NCI-H2196 (cell line): Measurements from ENCODE around the gene ATG4B.
A peak's percentile ranks its signal among the peaks of the same experiment; 100 is the strongest.
"Not testable (repeated sequence)": the region's sequence is repeated elsewhere in the genome, so short reads cannot be mapped to it uniquely, and the experiment has no call there.

Experiments
- DNase-seq: peaks from one replicate; lab custom pipeline; 2025; ENCODE audit not compliant: unreplicated experiment; lab: John Stamatoyannopoulos, UW

ATG4B gene

DNA sequence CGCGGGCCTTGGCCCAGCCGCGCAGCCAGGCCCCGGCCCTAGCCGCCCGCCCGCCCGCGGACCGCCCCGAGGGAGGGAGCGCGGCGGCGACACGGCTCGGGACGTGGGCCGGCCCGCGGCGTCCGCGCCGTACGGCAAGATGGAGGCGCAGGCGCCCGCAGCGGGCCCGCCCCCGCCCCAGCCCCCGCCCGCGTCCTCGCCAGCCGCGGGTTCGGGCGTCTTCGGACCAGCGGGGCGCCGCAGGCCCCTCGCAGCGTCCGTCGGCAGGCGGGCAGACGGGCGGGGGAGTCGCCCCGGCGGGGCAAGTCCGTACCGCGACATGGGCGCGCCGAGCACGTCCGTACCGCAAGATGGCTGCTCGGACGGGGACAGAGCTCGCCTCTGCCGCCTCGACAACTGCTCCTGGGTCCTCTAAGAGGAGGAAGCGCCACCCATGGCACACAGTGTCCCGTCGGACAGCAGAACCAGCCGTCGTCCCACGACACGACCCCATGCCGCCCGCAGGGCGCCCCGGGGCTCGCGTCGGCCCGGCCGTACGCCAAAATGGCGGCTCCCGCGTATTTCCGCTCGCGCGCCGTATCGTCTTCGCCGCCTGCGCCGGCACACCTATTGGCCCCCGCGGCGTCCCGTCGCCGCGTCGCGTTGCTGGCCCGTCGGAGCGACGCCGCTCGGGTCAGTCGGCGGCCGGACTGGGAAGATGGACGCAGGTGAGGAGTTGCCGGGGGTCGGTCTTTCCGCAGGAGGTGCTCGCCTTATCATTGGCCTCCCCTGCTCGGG, at the start of gene ATG4B, which contains the start of gene THAP4:
Gene ATG4B, plus strand, starts transcription at position 676 of the 777 bp plus-strand sequence. Its CDS starts 22 bp downstream, at position 698.
Gene THAP4, minus strand, starts transcription at position 141 of the 777 bp plus-strand sequence. CDS start 141 bp downstream, outside the sequence.
- DNase-seq = peak; percentile 93

DNA sequence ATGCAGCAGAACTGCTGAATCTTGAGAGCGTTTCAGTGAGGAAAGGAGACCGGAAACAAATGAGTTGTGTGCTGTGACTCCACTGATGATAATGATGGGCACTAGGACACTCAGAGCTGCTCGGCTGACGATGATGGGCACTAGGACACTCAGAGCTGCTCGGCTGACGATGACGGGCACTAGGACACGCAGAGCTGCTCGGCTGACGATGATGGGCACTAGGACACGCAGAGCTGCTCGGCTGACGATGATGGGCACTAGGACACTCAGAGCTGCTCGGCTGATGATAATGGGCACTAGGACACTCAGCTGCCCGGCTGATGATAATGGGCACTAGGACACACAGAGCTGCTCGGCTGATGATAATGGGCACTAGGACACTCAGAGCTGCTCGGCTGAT, 47.6 kb upstream of the ATG4B start:
- DNase-seq = not testable (repeated sequence)

GRCh38 chr2:241590496-241591455, 46.7 kb upstream of the ATG4B start:
- DNase-seq = not testable (repeated sequence)

GRCh38 chr2:241592126-241592845, 45.2 kb upstream of the ATG4B start:
- DNase-seq = no peak

DNA sequence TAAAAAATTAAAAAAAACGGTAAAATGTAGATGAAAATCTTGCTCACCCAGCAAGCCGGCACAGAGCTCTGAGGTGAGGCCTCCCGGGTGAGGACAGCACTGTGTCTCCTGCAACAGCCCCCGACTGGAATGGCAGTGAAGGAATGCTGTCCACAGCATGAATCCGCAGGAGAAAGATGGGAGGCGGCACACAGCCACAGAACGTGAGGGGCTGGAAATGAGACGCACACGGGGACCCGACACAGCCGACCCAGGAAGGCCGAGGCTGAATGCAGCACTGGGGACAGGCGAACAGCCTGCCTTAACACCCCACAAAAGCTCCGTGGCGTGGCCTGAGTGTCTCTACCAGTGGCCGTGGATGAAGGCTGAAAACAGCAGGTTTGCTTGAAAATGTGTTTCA, 44.2 kb upstream of the ATG4B start:
- no peak for DNase-seq

GRCh38 chr2:241595600-241596140, 41.8 kb upstream of the ATG4B start:
- DNase-seq = peak; percentile 40

- no peak for DNase-seq
These were observed 39.9 kb upstream of the ATG4B start for GRCh38 chr2:241597561-241597960.

- DNase-seq = no peak
These were observed 39.4 kb upstream of the ATG4B start for GRCh38 chr2:241598061-241598460.

- DNase-seq = peak; percentile 49
These were observed 39.0 kb upstream of the ATG4B start for GRCh38 chr2:241598487-241598886.

- DNase-seq = no peak
These were observed 37.9 kb upstream of the ATG4B start for GRCh38 chr2:241599615-241600014.

GRCh38 chr2:241601841-241602240, 35.7 kb upstream of the ATG4B start:
- DNase-seq = no peak

- DNase-seq = no peak
These were observed 34.8 kb upstream of the ATG4B start for GRCh38 chr2:241602720-241603119.

- no peak for DNase-seq
These were observed 33.8 kb upstream of the ATG4B start for GRCh38 chr2:241603686-241604085.

GRCh38 chr2:241606186-241606585, 31.3 kb upstream of the ATG4B start:
- DNase-seq = no peak

GRCh38 chr2:241607162-241607885, 30.2 kb upstream of the ATG4B start:
- DNase-seq = no peak

GRCh38 chr2:241608881-241609280, 28.6 kb upstream of the ATG4B start:
- no peak for DNase-seq

GRCh38 chr2:241609859-241610793, 27.4 kb upstream of the ATG4B start:
- peak; percentile 45 for DNase-seq

DNA sequence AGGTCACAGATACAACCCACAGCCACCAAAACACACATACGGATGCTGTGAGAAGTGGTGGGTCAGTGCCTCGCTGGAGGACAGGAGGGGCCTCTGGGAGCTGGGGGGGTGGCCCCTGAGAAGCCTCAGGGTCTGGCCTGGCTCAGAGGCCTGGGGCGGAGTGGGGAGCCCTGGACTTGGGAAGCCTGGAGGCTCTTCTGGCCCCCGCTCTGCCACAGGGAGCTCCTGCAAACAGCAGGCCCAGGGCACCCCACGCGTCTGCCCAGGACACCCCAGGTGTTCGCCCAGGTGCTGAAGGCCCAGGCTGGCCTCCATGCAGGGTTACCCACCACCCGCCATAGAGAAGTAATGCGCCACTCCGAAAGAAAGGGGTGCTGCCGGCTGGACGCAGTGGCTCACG, 26.4 kb upstream of the ATG4B start:
- DNase-seq = no peak
